ENCODE data around the gene SRGN.
A peak's percentile ranks its signal among the peaks of the same experiment; 100 is the strongest.
"Not testable (repeated sequence)": the region's sequence is repeated elsewhere in the genome, so short reads cannot be mapped to it uniquely, and the experiment has no call there.

Gene SRGN, protein sequence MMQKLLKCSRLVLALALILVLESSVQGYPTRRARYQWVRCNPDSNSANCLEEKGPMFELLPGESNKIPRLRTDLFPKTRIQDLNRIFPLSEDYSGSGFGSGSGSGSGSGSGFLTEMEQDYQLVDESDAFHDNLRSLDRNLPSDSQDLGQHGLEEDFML

GRCh38 chr10:69087590-69088470 is at the start of gene SRGN:
Gene SRGN (plus strand): TSS chr10:69088103. CDS start chr10:69088158, 55 bp downstream.
- peak; percentile 61 to 69 for DNase-seq (ENCODE audit: low read depth in 2 of 2)

- not testable (repeated sequence) for DNase-seq (ENCODE audit: low read depth in 2 of 2)
Measured at GRCh38 chr10:69040904-69041303, 47.0 kb upstream of the SRGN start.

DNA sequence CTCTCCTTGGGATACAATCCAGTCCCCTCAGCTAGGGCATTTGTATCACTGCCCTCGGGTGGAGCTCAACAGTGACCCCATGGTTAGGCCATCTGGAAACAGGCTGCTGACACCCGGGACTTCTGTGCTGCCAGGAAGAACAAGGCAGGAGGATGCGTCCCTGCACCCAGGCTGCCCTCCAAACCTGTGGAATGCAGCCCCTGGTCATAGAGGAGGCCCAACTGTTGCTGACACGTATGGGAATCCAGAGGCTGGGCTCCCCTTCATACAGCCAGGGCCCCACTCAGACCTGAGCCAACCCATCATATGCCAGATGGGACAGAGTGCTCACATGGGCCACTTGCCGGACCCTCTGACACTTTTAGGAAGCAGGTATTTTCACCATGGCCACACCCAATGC is 45.5 kb upstream of the SRGN start:
- DNase-seq (ENCODE audit: low read depth in 2 of 2), result no peak

DNA sequence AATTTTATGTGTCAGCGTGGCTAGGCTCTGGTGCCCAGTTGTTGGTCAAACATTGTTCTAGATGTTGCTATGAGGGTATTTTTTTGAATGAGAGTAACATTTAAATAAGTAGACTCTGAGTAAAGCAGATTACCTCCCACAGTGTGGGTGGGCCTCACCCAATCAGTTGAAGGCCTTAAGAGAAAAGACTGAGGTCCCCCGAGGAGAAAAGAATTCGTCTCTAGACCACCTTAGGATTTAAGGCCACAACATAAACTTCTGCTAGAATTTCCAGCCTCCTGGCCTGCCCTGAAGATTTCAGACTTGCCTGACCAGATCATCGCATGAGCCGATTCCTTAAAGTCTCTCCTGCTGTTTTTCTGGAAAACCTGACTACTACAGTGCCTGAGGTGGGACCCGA is 45.1 kb upstream of the SRGN start:
- DNase-seq (ENCODE audit: low read depth in 2 of 2), result no peak

- no peak for DNase-seq (ENCODE audit: low read depth in 2 of 2)
Measured at GRCh38 chr10:69043931-69044531, 43.9 kb upstream of the SRGN start.

DNA sequence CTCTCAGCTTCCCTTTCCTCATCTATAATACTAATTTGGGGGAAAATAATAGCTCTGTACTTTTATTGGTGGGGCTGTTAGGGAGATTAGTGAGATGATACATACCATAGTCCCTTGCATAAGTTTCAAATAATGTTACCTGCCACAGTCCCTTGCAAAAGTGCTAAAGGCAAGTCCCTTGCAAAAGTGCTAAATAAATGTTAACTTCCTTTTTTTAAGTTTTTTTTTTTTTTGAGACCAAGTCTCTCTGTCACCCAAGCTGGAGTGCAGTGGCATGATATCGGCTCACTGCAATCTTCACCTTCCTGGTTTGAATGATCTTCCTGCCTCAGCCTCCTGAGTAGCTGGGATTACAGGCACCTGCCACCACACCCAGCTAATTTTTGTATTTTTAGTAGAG is 43.4 kb upstream of the SRGN start:
- no peak for DNase-seq (ENCODE audit: low read depth in 2 of 2)

DNA sequence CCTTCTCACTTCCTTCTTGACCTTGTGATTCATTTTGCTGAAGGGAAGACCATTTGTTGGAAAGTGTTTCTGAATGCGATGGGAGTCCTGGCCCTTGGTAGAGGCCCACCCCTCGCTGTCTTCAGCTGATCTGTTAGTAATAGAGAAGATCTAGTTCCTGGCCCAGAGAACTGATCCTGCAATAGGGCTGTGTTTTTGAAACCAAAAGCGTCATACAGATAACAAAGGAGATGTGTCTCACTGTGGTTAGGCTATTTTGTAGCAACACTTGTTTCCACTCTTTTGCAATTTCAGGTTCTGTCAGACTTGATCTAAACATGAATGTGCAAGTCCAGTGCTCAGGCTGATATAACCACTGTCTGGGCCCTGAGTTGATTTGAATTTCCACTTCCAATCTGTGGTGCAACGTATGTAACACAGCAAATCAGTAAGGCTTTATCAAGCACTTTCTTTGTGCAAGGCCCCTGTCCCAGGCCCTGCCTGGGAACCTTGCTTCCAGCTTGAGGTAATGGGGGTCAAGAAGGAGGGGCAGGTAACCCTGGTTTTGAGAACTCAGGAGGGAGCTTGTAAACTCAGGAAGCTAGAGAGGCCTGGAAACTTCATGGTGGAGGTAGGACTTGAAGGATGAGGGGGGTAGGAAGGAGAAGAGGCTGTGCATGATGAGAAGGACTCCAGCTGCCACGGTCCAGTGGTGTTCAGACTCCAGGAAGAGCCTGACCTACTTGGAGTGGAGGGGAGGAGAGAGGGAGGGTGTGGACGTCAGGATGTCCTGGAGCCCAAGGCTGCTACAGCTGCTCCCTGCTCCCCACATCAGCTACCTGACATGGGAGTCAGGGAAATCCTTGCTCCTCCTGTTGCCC is 42.2 kb upstream of the SRGN start:
- no peak for DNase-seq (ENCODE audit: low read depth in 2 of 2)

DNA sequence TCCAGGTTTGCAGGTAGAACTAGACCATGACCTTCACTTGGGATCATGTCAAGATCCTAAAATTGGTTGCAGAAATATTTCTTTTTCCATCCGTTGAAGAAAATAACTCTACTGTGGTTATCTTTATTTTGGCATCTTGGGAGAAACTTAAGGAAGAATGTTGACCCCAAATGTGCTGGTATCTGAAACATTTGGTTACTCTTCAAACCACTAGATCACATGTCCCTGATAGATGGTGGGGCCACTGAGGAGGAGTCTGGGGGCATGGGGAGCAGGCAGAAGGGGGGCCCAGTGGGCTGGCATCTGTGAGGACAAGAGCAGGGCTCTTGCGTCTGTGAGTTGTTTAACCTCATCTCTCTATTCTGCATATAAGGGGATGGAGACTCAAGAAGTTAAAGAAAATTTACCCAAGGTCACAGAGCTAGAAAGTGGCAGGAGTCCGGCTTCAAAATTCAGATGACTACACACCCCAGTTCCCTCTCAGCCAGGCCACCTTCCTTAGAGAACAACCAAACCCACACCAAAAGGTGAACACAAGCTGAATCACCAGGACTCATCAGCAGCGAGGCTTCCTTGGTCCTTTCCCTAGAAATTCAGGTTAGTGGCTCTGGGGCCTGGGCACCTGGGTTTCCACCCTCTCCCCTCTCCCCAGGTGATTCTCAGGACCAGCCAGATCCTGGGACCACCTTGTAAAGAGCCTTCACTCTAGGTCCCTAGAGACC is 40.6 kb upstream of the SRGN start:
- no peak for DNase-seq (ENCODE audit: low read depth in 2 of 2)

- DNase-seq (ENCODE audit: low read depth in 2 of 2), result no peak
Measured at GRCh38 chr10:69048103-69048502, 39.8 kb upstream of the SRGN start.

DNA sequence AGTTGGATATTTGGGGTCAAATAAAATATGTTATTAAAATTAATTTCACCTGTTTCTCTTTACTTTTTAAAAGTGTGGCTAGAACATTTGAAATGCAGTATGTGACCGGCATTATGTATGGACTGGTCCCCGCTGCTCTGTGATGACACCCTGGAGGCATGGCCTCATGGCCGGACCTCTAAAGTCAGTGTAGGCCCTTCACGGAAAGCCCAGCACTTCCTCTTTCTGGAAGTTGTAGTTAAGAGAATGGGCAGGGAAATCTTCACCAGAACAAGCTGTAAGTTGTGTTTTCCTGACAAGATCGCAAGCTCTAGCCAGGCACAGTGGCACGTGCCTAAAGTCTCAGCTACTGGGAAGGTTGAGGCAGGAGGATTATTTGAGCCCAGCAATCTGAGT is 38.3 kb upstream of the SRGN start:
- no peak for DNase-seq (ENCODE audit: low read depth in 2 of 2)

DNA sequence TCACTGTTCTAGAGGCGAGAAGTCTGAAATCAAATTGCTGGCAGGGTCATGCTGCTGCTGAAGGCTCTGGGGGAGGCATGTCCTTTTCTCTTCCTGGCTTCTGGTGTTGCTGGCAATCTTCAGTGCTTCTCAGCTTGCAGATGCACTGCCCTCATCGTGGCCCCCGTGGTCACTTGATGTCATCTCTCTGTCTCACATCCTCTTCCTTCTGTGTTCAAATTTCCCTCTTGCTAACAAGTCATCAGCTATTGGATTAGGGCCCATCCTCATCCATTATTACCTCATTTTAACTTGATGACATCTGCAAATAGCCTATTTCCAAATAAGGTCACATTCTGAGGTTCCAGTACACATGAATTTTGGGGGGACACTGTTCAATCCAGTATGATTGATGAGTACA is 36.6 kb upstream of the SRGN start:
- no peak for DNase-seq (ENCODE audit: low read depth in 2 of 2)

DNA sequence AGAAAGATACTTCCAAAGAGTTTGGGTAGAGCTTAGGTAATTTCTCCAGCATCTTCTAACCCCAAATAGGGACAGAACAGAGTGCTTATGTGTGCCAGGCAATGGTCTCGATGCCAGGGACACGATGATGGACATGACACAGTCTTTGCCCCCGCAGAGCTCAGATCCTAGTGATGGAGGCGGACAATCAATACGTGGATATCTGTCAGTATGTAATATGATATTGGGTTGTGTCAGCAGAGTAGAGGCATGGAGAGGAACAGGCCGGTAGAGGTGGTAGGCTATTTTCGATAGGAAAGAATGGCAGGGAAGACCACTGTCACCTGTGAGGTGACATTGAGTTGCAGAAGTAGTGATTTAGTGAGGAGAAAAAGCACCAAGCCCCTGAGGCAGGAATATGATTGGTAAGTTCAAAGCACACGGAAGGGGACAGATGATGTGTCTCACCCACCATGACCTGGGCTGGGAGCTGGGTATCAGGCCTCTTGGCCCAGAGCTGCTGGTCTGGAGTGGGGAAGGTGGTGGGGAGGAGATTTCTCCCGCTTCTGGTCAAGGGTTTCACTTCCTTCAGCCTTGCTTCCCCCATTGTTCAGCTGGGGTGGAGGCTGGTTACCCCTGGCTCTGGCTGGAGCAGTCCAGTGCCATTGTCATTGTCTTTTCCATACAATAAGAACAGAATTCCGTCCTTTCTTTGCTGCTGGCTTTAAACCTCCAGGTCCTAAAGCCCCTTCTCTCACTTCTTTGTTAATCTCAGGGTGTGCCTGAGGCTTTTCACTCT is 36.0 kb upstream of the SRGN start:
- no peak for DNase-seq (ENCODE audit: low read depth in 2 of 2)

GRCh38 chr10:69052736-69053135 is 35.2 kb upstream of the SRGN start:
- no peak for DNase-seq (ENCODE audit: low read depth in 2 of 2)

GRCh38 chr10:69055241-69055640 is 32.7 kb upstream of the SRGN start:
- no peak for DNase-seq (ENCODE audit: low read depth in 2 of 2)

- no peak for DNase-seq (ENCODE audit: low read depth in 2 of 2)
Measured at GRCh38 chr10:69056129-69056528, 31.8 kb upstream of the SRGN start.

- no peak for DNase-seq (ENCODE audit: low read depth in 2 of 2)
Measured at GRCh38 chr10:69056536-69057260, 31.2 kb upstream of the SRGN start.

GRCh38 chr10:69057261-69057950 is 30.5 kb upstream of the SRGN start:
- DNase-seq (ENCODE audit: low read depth in 2 of 2), result no peak

- no peak for DNase-seq (ENCODE audit: low read depth in 2 of 2)
Measured at GRCh38 chr10:69057951-69058297, 30.0 kb upstream of the SRGN start.

DNA sequence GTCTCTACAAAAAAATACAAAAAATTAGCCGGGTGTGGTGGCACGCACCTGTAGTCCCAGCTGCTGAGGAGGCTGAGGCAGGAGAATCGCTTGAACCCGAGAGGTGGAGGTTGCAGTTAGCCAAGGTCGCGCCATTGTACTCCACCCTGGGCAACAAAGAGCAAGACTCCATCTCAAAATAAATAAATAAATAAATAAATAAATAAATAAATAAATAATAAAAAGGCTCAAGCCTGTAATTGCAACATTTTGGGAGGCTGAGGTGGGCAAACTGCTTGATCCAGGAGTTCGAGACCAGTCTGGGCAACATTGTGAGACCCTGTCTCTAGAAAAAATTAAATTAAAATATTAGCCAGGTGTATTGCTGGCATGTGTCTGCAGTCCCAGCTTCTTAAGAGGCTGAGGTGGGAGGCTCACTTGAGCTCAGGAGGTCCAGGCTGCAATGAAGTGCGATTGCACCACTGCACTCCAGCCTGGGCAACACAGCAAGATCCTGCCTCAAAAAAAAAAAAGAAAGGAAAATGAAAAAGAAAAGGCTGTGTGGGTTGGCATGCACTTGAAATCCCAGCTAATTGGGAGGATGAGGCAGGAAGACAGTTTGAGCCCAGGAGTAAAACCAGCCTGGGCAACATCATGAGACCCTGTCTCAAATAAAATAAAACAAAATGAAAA is 27.6 kb upstream of the SRGN start:
- no peak for DNase-seq (ENCODE audit: low read depth in 2 of 2)

Measured in activated CD8-positive, alpha-beta memory T cell treated with anti-CD3 and anti-CD28 coated beads for 4 hours (primary cell).